DND-41 (cell line): ENCODE data around the gene ABCC3.

Experiments used
- EZH2 ChIP-seq: IDR thresholded peaks from 3 replicates; pipeline ENCODE4 v1.6.1; 2012; ENCODE audit warnings: borderline replicate concordance, low read depth, mild to moderate bottlenecking, moderate library complexity, low read length, inconsistent platforms; ENCODE audit not compliant: severe bottlenecking
- TF ChIP-seq, protein P1 (sequence below): IDR thresholded peaks from 2 replicates; pipeline ENCODE4 v1.5.1; 2012; ENCODE audit warnings: borderline replicate concordance, low read length, moderate library complexity, mild to moderate bottlenecking; ENCODE audit not compliant: poor library complexity, severe bottlenecking; ENCODE audit errors: extremely low read depth

- TF ChIP-seq, protein P1, sequence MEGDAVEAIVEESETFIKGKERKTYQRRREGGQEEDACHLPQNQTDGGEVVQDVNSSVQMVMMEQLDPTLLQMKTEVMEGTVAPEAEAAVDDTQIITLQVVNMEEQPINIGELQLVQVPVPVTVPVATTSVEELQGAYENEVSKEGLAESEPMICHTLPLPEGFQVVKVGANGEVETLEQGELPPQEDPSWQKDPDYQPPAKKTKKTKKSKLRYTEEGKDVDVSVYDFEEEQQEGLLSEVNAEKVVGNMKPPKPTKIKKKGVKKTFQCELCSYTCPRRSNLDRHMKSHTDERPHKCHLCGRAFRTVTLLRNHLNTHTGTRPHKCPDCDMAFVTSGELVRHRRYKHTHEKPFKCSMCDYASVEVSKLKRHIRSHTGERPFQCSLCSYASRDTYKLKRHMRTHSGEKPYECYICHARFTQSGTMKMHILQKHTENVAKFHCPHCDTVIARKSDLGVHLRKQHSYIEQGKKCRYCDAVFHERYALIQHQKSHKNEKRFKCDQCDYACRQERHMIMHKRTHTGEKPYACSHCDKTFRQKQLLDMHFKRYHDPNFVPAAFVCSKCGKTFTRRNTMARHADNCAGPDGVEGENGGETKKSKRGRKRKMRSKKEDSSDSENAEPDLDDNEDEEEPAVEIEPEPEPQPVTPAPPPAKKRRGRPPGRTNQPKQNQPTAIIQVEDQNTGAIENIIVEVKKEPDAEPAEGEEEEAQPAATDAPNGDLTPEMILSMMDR: no peak
- no peak for TF ChIP-seq EZH2
Measured at GRCh38 chr17:50684612-50685333, 50.1 kb downstream of the ABCC3 start.
